Measurements from ENCODE around the gene VPS26B. TPM values are rescaled to one million over a fixed set of nuclear protein-coding genes. Genes with fewer than 3 reads are reported as not detected.
A peak's percentile ranks its signal among the peaks of the same experiment; 100 is the strongest.

VPS26B gene
- total and polyA plus RNA-seq, 2 experiments from 2014 or later, result 27.4 to 36.9 TPM

- Histone ChIP-seq H2AFZ (no peak overlapping the region), H3K27ac (no peak overlapping the region), H3K9me2 (ENCODE audit: insufficient read depth) (no peaks in the 10 kb centered on the region), H4K20me1 (ENCODE audit: insufficient read depth) (no peaks in the 10 kb centered on the region), H3K36me3 (ENCODE audit: low read depth) (peaks cover 7% of the 10 kb centered on the region; the same call in 1 of the 2 replicates), H3K9me3 (ENCODE audit: low read depth) (no peaks in the 10 kb centered on the region), H3K4me1 (ENCODE audit: insufficient read depth) (peaks cover 15% of the 10 kb centered on the region), H3K27me3 (replicated peaks; ENCODE audit: insufficient read depth) (no peaks in the 10 kb centered on the region), H3K4me2 (ENCODE audit: unreplicated experiment) (no peak overlapping the region), H3F3A (ENCODE audit: insufficient read depth) (0 out of 2 replicates have a peak, but pooled peaks cover 10% of the 10 kb centered on the region), H3K9ac (no peak overlapping the region), H3K79me2 (ENCODE audit: insufficient read depth) (peaks cover 22% of the 10 kb centered on the region), H3K4me3 (no peak overlapping the region)
- TF ChIP-seq EZH2phosphoT487 (IDR thresholded peaks at IDR 0.05; ENCODE audit: insufficient read depth, low read depth), result no peak
- no peak for TF ChIP-seq EZH2 (IDR thresholded peaks at IDR 0.05; ENCODE audit: insufficient read depth, poor library complexity, severe bottlenecking)
- in situ Hi-C loops (cut with MboI), result no loop called here
- no peak for DNase-seq
- 92% methylated on average over 2 of the region's 2 CpGs for WGBS, 2 experiments (ENCODE audit: low coverage in 1 of 2, low lambda C conversion rate in 2 of 2, missing lambda C conversion rate in 2 of 2)
Measured at GRCh38 chr11:134250675-134251074, 26.2 kb downstream of the VPS26B start.

DNA sequence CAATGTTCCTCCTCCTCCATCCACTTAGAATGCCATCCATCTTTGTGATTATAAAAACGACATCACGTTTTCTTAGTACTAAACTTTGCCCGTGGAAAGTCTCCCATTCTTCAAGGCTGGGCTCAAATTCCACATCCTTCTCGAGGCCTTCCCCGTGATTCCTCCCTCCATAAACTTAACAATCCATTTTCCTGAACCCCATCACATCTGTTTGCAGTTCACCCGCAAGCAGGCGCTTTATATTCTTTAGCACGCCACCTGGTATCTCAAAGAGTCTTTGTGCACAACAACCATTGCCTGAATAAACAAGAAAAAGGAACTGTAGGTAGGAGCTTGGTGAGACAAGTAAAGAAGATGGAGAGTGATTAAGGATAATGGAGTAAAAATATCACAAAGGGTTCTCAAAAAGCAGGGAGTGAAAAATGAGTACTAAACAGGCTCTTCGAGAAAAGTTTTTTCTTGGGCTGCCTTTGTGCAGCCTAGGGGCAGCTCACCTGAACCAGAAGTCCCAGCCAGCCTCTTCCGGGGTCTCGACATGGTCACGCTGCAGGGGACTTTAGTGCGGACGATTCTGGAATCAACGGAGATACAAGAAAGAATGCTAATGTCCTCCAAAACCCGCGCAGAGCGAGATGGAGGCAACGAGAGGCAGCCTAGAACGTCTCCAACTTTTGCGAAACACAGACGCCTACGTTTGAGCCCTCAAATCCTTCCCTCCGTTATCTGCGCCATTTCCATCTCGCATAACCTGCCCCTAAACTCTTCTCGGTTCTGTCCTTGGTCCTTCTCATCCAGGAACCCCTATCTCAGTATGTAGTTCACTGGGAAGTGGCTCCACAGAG is 28.1 kb downstream of the VPS26B start:
- H2AFZ ChIP-seq, result peak overlapping the region; percentile 96
- H3K4me1 ChIP-seq (ENCODE audit: insufficient read depth), result peaks cover 15% of the 10 kb centered on the region
- H3F3A ChIP-seq (ENCODE audit: insufficient read depth), result 0 out of 2 replicates have a peak, but pooled peaks cover 10% of the 10 kb centered on the region
- H3K79me2 ChIP-seq (ENCODE audit: insufficient read depth), result peaks cover 25% of the 10 kb centered on the region
- peak overlapping the region; percentile 99 for H3K4me2 ChIP-seq (ENCODE audit: unreplicated experiment)
- H3K4me3 ChIP-seq, result peak overlapping the region; percentile 89
- H3K27me3 ChIP-seq (replicated peaks; ENCODE audit: insufficient read depth), result no peaks in the 10 kb centered on the region
- in situ Hi-C loops (cut with MboI), result no loop called here
- H3K9ac ChIP-seq, result peak overlapping the region; percentile 79
- peaks cover 7% of the 10 kb centered on the region; the same call in 1 of the 2 replicates for H3K36me3 ChIP-seq (ENCODE audit: low read depth)
- no peaks in the 10 kb centered on the region for H3K9me3 ChIP-seq (ENCODE audit: low read depth)
- no peak for TF ChIP-seq EZH2 (IDR thresholded peaks at IDR 0.05; ENCODE audit: insufficient read depth, poor library complexity, severe bottlenecking)
- TF ChIP-seq EZH2phosphoT487 (IDR thresholded peaks at IDR 0.05; ENCODE audit: insufficient read depth, low read depth), result no peak
- no peaks in the 10 kb centered on the region for H4K20me1 ChIP-seq (ENCODE audit: insufficient read depth)
- 1 to 2% methylated on average over 27 of the region's 27 CpGs for WGBS, 2 experiments (ENCODE audit: low coverage in 1 of 2, low lambda C conversion rate in 2 of 2, missing lambda C conversion rate in 2 of 2)
- H3K9me2 ChIP-seq (ENCODE audit: insufficient read depth), result no peaks in the 10 kb centered on the region
- DNase-seq, result peak; percentile 84
- H3K27ac ChIP-seq, result peak overlapping the region; percentile 74

GRCh38 chr11:134253188-134253993 is 28.9 kb downstream of the VPS26B start, which contains the start of the genes ACAD8 and THYN1:
Gene ACAD8, plus strand, starts transcription at chr11:134253568. Its CDS starts 33 bp downstream, at chr11:134253601.
Gene THYN1, minus strand, starts transcription at chr11:134253352. Its CDS starts 470 bp downstream, at chr11:134252882.
- peak within 1 kb of the TSS; percentile 99 for H3K4me2 ChIP-seq (ENCODE audit: unreplicated experiment)
- DNase-seq, result peak; percentile 98
- peaks cover 25% of the 10 kb centered on the region for H3K79me2 ChIP-seq (ENCODE audit: insufficient read depth)
- H3F3A ChIP-seq (ENCODE audit: insufficient read depth), result 0 out of 2 replicates have a peak, but pooled peaks cover 10% of the 10 kb centered on the region
- H3K27ac ChIP-seq, result peak within 1 kb of the TSS; percentile 74
- in situ Hi-C loops (cut with MboI), result no loop called here
- H3K9me2 ChIP-seq (ENCODE audit: insufficient read depth), result no peaks in the 10 kb centered on the region
- no peaks in the 10 kb centered on the region for H3K9me3 ChIP-seq (ENCODE audit: low read depth)
- no peaks in the 10 kb centered on the region for H3K27me3 ChIP-seq (replicated peaks; ENCODE audit: insufficient read depth)
- peak within 1 kb of the TSS; percentile 96 for H2AFZ ChIP-seq
- H4K20me1 ChIP-seq (ENCODE audit: insufficient read depth), result no peaks in the 10 kb centered on the region
- H3K36me3 ChIP-seq (ENCODE audit: low read depth), result no peaks in the 10 kb centered on the region
- no peak for TF ChIP-seq EZH2phosphoT487 (IDR thresholded peaks at IDR 0.05; ENCODE audit: insufficient read depth, low read depth)
- no peak for TF ChIP-seq EZH2 (IDR thresholded peaks at IDR 0.05; ENCODE audit: insufficient read depth, poor library complexity, severe bottlenecking)
- peak within 1 kb of the TSS; percentile 79 for H3K9ac ChIP-seq
- peaks cover 15% of the 10 kb centered on the region for H3K4me1 ChIP-seq (ENCODE audit: insufficient read depth)
- WGBS, 2 experiments (ENCODE audit: low coverage in 1 of 2, low lambda C conversion rate in 2 of 2, missing lambda C conversion rate in 2 of 2), result 1 to 2% methylated on average over 44 to 51 of the region's 70 CpGs
- peak within 1 kb of the TSS; percentile 89 for H3K4me3 ChIP-seq
